ENCODE measurements around the gene ZNF394. TPM values are rescaled to one million over a fixed set of nuclear protein-coding genes. Genes with fewer than 3 reads are reported as not detected.

Gene ZNF394
- total and polyA plus RNA-seq, 8 donors, result 14.9 to 28.9 (median 17.5) TPM

- DNase-seq (no peak), ATAC-seq (no peak)
- Histone ChIP-seq H3K27ac (no peak overlapping the region), H3K4me3 (no peak overlapping the region), H3K36me3 (peaks cover 0 to 100% of the 10 kb centered on the region in 2 donors), H3K27me3 (no peaks in the 10 kb centered on the region), H3K4me1 (no peaks in the 10 kb centered on the region), H3K9me3 (no peaks in the 10 kb centered on the region)
- intact Hi-C loops (cut with DNase I), result no loop called here
- TF ChIP-seq CTCF (IDR thresholded peaks at IDR 0.05), result no peak
These were observed 47.0 kb downstream of the ZNF394 start for GRCh38 chr7:99453105-99453504.

- H3K4me1 ChIP-seq, result no peaks in the 10 kb centered on the region
- H3K9me3 ChIP-seq, result no peaks in the 10 kb centered on the region
- no peak overlapping the region for H3K4me3 ChIP-seq
- intact Hi-C loops (cut with DNase I), result no loop called here
- ATAC-seq (no peak), DNase-seq (no peak)
- H3K36me3 ChIP-seq, result peaks cover 0 to 100% of the 10 kb centered on the region in 2 donors
- no peaks in the 10 kb centered on the region for H3K27me3 ChIP-seq
- H3K27ac ChIP-seq, result no peak overlapping the region
- TF ChIP-seq CTCF (IDR thresholded peaks at IDR 0.05), result no peak
These were observed 47.5 kb downstream of the ZNF394 start for GRCh38 chr7:99452541-99452940.

- DNase-seq (no peak), ATAC-seq (no peak)
- Histone ChIP-seq H3K9me3 (no peaks in the 10 kb centered on the region), H3K27ac (no peak overlapping the region), H3K4me3 (no peak overlapping the region), H3K27me3 (no peaks in the 10 kb centered on the region), H3K4me1 (no peaks in the 10 kb centered on the region), H3K36me3 (peaks cover 0 to 100% of the 10 kb centered on the region in 2 donors)
- intact Hi-C loops (cut with DNase I), result no loop called here
- no peak for TF ChIP-seq CTCF (IDR thresholded peaks at IDR 0.05)
These were observed 48.1 kb downstream of the ZNF394 start for GRCh38 chr7:99451936-99452335.

- no peak for TF ChIP-seq CTCF (IDR thresholded peaks at IDR 0.05)
- Histone ChIP-seq H3K27me3 (no peaks in the 10 kb centered on the region), H3K36me3 (peaks cover 0 to 100% of the 10 kb centered on the region in 2 donors), H3K27ac (no peak overlapping the region), H3K9me3 (no peaks in the 10 kb centered on the region), H3K4me1 (no peaks in the 10 kb centered on the region), H3K4me3 (no peak overlapping the region)
- intact Hi-C loops (cut with DNase I), result no loop called here
- ATAC-seq (no peak), DNase-seq (no peak)
These were observed 50.8 kb downstream of the ZNF394 start for GRCh38 chr7:99449326-99449725.

- no peak for ATAC-seq
- Histone ChIP-seq H3K4me3 (no peak overlapping the region), H3K9me3 (no peaks in the 10 kb centered on the region), H3K4me1 (no peaks in the 10 kb centered on the region), H3K36me3 (peaks cover 0 to 100% of the 10 kb centered on the region in 2 donors), H3K27ac (no peak overlapping the region), H3K27me3 (no peaks in the 10 kb centered on the region)
- no peak for DNase-seq
- TF ChIP-seq CTCF (IDR thresholded peaks at IDR 0.05), result no peak
- intact Hi-C loops (cut with DNase I), result no loop called here
These were observed 51.2 kb downstream of the ZNF394 start for GRCh38 chr7:99448855-99449254.

Measured in left lung (tissue), 10 donors.